Heart left ventricle (tissue), 16 donors: Measurements from ENCODE around the gene INHBE. TPM values are rescaled to one million over a fixed set of nuclear protein-coding genes. Genes with fewer than 3 reads are reported as not detected.

Source experiments
- ATAC-seq, 4 donors: fragments of 200-7000 bp; cut with Tn5 transposase; one replicate each; pipeline ENCODE4 v1.9.1; 2020 to 2022; ENCODE audit warnings: moderate library complexity in 4 of 4, mild to moderate bottlenecking in 3 of 4, moderate number of reproducible peaks in 1 of 4
- DNase-seq, 5 donors: peaks; one replicate each; pipeline ENCODE4 v3.0.0-alpha.2; 2020
- H3K27ac ChIP-seq, 12 donors: fragments of 200-600 bp; sonication (generic) in 4 of 12; one replicate each; pipeline versions ENCODE4 v1.5.0 to v1.8.0; 2016 to 2022; ENCODE audit warnings: mild to moderate bottlenecking in 2 of 12
- H3K27me3 ChIP-seq, 9 donors: fragments of 200-600 bp; sonication (generic) in 2 of 9; one replicate each; pipeline versions ENCODE4 v1.5.1 to v1.8.0; 2016 to 2022; ENCODE audit warnings: mild to moderate bottlenecking in 3 of 9
- H3K36me3 ChIP-seq, 9 donors: fragments of 200-600 bp; sonication (generic) in 2 of 9; one replicate each; pipeline versions ENCODE4 v1.5.0 to v1.8.0; 2018 to 2022; ENCODE audit warnings: mild to moderate bottlenecking in 2 of 9
- H3K4me1 ChIP-seq, 12 donors: fragments of 200-600 bp; sonication (generic) in 4 of 12; one replicate each; pipeline versions ENCODE4 v1.5.0 to v1.8.0; 2016 to 2022; ENCODE audit warnings: mild to moderate bottlenecking in 3 of 12
- H3K4me3 ChIP-seq, 12 donors: fragments of 200-600 bp; sonication (generic) in 4 of 12; one replicate each; pipeline versions ENCODE4 v1.5.0 to v1.8.0; 2017 to 2022; ENCODE audit warnings: mild to moderate bottlenecking in 9 of 12, moderate library complexity in 4 of 12
- H3K9me3 ChIP-seq, 12 donors: fragments of 200-600 bp; sonication (generic) in 4 of 12; one replicate each; pipeline versions ENCODE4 v1.5.0 to v1.8.0; 2016 to 2022; ENCODE audit warnings: mild to moderate bottlenecking in 1 of 12
- POLR2A ChIP-seq, 2 donors: fragments of 450-650 bp; IDR thresholded peaks; one replicate each; pipeline ENCODE4 v1.6.1; 2017; ENCODE audit warnings: antibody characterized with exemption in 2 of 2, mild to moderate bottlenecking in 2 of 2, moderate library complexity in 2 of 2
- WGBS, 4 donors: extraction: QIAGEN DNeasy Blood & Tissue Kit in 2 of 4; methylation state at CpG; one replicate each; pipeline versions ENCODE4 v1.1.5 to v1.1.7; 2013 to 2018; 5-methylcytosine and 5-hydroxymethylcytosine counted together
- intact Hi-C, 10 donors: fragments of 100-400 bp; cut with DNase I; formaldehyde crosslinking; loops; one replicate each; pipeline versions ENCODE4 v1.11.1 to v1.14.2; 2022
- polyA plus RNA-seq, 2 donors: library from polyadenylated mRNA; stranded (reverse); fragments of 200-250 nt; gene quantifications; one replicate each; pipeline ENCODE4 v1.2.3, GENCODE V29; 2013
- total RNA-seq, 9 donors: library from RNA; depleted of rRNA in 2 of 9; stranded (reverse); fragments of >200 nt in 2 of 9; fragmentation: NEBNext Ultra II Directional in 3 of 9; extraction: Animal tissue kit (Norgen Biotek cat#: 25700) in 3 of 9; gene quantifications; one replicate each; pipeline versions ENCODE4 v1.1.0 to v1.2.4, GENCODE V29; 2016 to 2023
- TF ChIP-seq, protein P1 (sequence below), 12 donors: fragments of 200-600 bp; sonication (generic) in 4 of 12; IDR thresholded peaks; one replicate each; pipeline versions ENCODE4 v1.5.0 to v1.8.0; 2018 to 2022; ENCODE audit warnings: antibody characterized with exemption in 12 of 12, mild to moderate bottlenecking in 5 of 12
- donor health status: ischemic (EF 13 %, LVEDD 7.1; RV severe dilation, severe dysfunction).
- donor health status: healthy with polysubstance abuse.
- donor health status: DM: no; HTN: yes; CAD: no.
- donor health status: DM: no; HTN: no; CAD: no.
- donor health status: ischemic (EF 25% LVEDD 6.9; RV normal size, moderate dysfunction).
- donor health status: ischemic (EF 25% LVEDD 5.7; RV mildly dilated, moderate dysfunction).
- donor health status: healthy.
- donor health status: DM: yes; HTN: yes; CAD: no.
- donor health status: ischemic (EF 35%, LVEDD 5.7; RV mildly dilated, moderate dysfunction).
- donor health status: nonischemic (EF 11% LVEDD 7.7; RV severe dilation, severe dysfunction).
- donor health status: DM: yes; HTN: yes; CAD: no.
- donor health status: PGD.
- donor health status: ischemic (EF 29% LVEDD 5.4; RV normal size, mild dysfunction).
- donor health status: nonischemic (EF 23%, LVEDD 6.1; RV moderate dilation, normal function).

The INHBE gene
- total and polyA plus RNA-seq, 11 donors, result 0.03 to 0.64 TPM; not detected in 9

DNA sequence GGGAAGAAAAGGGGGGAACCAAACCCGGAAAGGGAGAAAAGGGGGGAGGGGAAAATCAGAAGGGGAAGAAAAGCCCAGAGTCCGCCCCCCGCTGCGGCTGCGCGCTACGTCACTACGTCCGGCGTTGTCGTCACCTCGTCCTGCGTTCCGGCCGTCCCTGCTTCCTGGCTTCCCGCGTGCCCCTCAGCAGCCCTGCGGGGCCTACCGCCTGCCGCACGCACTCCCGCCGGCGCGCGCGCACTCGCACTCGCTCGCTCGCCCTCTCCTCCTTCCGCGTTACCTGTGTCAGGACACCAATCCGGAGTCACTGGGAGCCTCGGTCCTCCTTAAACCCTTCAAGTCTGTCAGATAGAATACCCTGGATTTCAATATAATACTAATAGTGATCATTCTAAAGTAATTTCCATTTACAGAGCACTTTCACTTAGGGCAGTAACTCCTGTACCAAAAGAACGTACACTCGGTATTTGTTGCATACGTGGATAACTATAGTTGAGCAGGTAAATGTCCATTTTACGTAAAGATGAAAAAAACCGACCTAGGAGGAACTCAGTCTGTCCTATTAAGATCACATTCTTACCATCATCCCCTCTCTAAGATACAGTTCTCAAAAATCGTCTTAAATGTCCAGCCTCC lies 24.1 kb upstream of the INHBE start, which contains the start of gene R3HDM2:
Gene R3HDM2, minus strand, starts transcription at position 113 of the 636 bp plus-strand sequence. CDS start 120,615 bp downstream, outside the sequence.
- 3 to 5% (median 4%) methylated on average over 24 to 41 of the region's 41 CpGs for WGBS, 4 donors
- H3K27ac ChIP-seq, result peak within 1 kb of the TSS; percentile 85 to 99 (median 93)
- H3K36me3 ChIP-seq, result no peaks in the 10 kb centered on the region
- H3K27me3 ChIP-seq, result no peaks in the 10 kb centered on the region
- TF ChIP-seq POLR2A (IDR thresholded peaks at IDR 0.05), result peak in 1 of 2 donors; percentile 92
- TF ChIP-seq, protein P1, sequence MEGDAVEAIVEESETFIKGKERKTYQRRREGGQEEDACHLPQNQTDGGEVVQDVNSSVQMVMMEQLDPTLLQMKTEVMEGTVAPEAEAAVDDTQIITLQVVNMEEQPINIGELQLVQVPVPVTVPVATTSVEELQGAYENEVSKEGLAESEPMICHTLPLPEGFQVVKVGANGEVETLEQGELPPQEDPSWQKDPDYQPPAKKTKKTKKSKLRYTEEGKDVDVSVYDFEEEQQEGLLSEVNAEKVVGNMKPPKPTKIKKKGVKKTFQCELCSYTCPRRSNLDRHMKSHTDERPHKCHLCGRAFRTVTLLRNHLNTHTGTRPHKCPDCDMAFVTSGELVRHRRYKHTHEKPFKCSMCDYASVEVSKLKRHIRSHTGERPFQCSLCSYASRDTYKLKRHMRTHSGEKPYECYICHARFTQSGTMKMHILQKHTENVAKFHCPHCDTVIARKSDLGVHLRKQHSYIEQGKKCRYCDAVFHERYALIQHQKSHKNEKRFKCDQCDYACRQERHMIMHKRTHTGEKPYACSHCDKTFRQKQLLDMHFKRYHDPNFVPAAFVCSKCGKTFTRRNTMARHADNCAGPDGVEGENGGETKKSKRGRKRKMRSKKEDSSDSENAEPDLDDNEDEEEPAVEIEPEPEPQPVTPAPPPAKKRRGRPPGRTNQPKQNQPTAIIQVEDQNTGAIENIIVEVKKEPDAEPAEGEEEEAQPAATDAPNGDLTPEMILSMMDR (IDR thresholded peaks at IDR 0.05), result no peak
- peaks cover 0 to 23% (median 11%) of the 10 kb centered on the region in 12 donors for H3K4me1 ChIP-seq
- ATAC-seq (peak; percentile 91 to 99 (median 98)), DNase-seq (peak; percentile 95 to 98 (median 97))
- intact Hi-C loops, result loop anchor here in 1 of 10 donors (2.0 kb wide), 1 partner anchor 22 kb away; no protein-coding TSS in a partner anchor
- peak within 1 kb of the TSS; percentile 40 to 93 (median 72) for H3K4me3 ChIP-seq
- H3K9me3 ChIP-seq, result no peaks in the 10 kb centered on the region

DNA sequence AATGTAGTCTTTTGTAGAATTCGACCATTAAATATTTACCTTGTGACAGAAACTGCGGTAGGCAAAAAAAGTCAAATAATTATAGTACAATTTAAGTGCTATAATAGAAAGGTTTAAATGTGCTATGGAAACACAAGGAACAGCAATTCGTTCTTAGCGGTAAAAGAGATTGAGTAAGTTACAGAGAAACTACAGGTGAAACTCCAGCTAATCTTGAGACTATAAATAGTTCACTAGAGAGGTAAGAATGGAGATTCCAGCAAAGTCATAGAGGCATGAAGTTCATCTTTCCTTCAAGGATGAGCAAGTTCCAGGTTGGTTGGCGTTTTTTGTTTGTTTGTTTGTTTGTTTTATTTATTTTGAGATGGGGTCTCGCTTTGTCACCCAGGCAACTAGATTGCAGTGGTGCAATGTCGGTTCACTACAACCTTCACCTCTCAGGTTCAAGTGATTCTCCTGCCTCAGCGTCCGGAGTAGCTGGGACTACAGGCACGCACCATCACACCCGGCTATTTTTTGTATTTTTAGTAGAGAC lies 23.4 kb upstream of the INHBE start:
- Histone ChIP-seq H3K9me3 (no peaks in the 10 kb centered on the region), H3K27me3 (no peaks in the 10 kb centered on the region), H3K4me1 (peaks cover 0 to 23% (median 11%) of the 10 kb centered on the region in 12 donors), H3K36me3 (no peaks in the 10 kb centered on the region), H3K27ac (peak overlapping the region in 11 of 12 donors; percentile 85 to 99 (median 93)), H3K4me3 (peak overlapping the region in 9 of 12 donors; percentile 40 to 93 (median 74))
- WGBS, 4 donors, result 92 to 96% (median 95%) methylated on average over 11 of the region's 11 CpGs
- no peak for ATAC-seq
- TF ChIP-seq, protein P1 (IDR thresholded peaks at IDR 0.05), result no peak
- no peak for TF ChIP-seq POLR2A (IDR thresholded peaks at IDR 0.05)
- intact Hi-C loops, result loop anchor here in 1 of 10 donors (2.0 kb wide), 1 partner anchor 21 kb away; no protein-coding TSS in a partner anchor
- no peak for DNase-seq

DNA sequence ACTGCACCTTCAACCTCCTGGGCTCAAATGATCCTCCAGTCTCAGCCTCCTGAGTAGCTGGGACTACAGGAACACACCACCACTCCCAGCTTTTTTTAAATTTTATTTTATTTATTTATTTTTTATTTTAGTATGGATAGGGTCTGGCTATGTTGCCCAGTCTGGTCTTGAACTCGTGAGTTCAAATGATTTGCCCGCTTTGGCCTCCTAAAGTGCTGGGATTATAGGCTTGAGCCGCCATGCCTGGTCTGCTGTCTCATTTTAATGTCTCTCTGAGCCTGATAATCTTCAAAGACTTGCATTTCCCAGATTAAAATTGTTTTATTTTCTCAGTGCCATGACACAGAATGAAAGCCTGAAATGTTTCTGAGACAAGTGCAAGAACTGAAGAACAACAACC lies 21.7 kb upstream of the INHBE start:
- TF ChIP-seq, protein P1 (IDR thresholded peaks at IDR 0.05), result no peak
- no peak for TF ChIP-seq POLR2A (IDR thresholded peaks at IDR 0.05)
- Histone ChIP-seq H3K27ac (no peak overlapping the region), H3K4me1 (peaks cover 0 to 23% (median 11%) of the 10 kb centered on the region in 12 donors), H3K9me3 (no peaks in the 10 kb centered on the region), H3K27me3 (no peaks in the 10 kb centered on the region), H3K36me3 (no peaks in the 10 kb centered on the region), H3K4me3 (no peak overlapping the region)
- 77 to 93% (median 78%) methylated on average over 3 of the region's 3 CpGs for WGBS, 4 donors
- no peak for DNase-seq
- no peak for ATAC-seq
- intact Hi-C loops, result no loop called here

DNA sequence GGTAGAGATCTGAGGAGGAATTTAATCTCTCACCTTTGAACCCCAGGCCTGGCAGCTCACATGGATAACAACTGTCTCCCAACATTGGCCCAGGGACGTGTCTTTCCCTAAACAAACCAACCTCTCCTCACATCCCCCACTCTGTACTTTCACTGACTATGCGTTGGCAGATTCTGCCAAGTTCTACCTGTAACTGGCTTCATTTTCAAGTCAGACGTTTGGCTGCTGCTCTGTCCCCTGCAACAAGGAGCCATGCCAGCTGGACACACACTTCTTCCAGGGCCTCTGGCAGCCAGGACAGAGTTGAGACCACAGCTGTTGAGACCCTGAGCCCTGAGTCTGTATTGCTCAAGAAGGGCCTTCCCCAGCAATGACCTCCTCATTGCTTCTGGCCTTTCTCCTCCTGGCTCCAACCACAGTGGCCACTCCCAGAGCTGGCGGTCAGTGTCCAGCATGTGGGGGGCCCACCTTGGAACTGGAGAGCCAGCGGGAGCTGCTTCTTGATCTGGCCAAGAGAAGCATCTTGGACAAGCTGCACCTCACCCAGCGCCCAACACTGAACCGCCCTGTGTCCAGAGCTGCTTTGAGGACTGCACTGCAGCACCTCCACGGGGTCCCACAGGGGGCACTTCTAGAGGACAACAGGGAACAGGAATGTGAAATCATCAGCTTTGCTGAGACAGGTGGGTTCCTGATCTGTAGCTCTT lies 20.4 kb upstream of the INHBE start, which contains the start of gene INHBC:
Gene INHBC, plus strand, starts transcription at position 268 of the 707 bp plus-strand sequence. Its CDS starts 103 bp downstream, at position 371.
- no peak for ATAC-seq
- no peaks in the 10 kb centered on the region for H3K27me3 ChIP-seq
- no peak for DNase-seq
- no peak within 1 kb of the TSS for H3K27ac ChIP-seq
- TF ChIP-seq, protein P1 (IDR thresholded peaks at IDR 0.05), result no peak
- no peak for TF ChIP-seq POLR2A (IDR thresholded peaks at IDR 0.05)
- no peak within 1 kb of the TSS for H3K4me3 ChIP-seq
- WGBS, 4 donors, result 59 to 78% (median 71%) methylated on average over 6 to 8 of the region's 8 CpGs
- intact Hi-C loops, result no loop called here
- H3K9me3 ChIP-seq, result no peaks in the 10 kb centered on the region
- no peaks in the 10 kb centered on the region for H3K36me3 ChIP-seq
- peaks cover 0 to 11% (median 6%) of the 10 kb centered on the region in 12 donors for H3K4me1 ChIP-seq
